Osteocyte (in vitro differentiated cells): ENCODE data around the gene SCIN. TPM values are rescaled to one million over a fixed set of nuclear protein-coding genes. Genes with fewer than 3 reads are reported as not detected.
"Not testable (repeated sequence)": the region's sequence is repeated elsewhere in the genome, so short reads cannot be mapped to it uniquely, and the experiment has no call there.

ENCODE experiments used
- DNase-seq: peaks from one replicate; pipeline ENCODE4 v3.0.0; 2021; ENCODE audit warnings: mixed read lengths; ENCODE audit not compliant: unreplicated experiment; ENCODE audit errors: extremely low spot score
- H3K27ac Mint-ChIP-seq: one replicate; pipeline ENCODE4 v1.8.0; 2021; ENCODE audit warnings: mild to moderate bottlenecking, mixed read lengths; ENCODE audit not compliant: unreplicated experiment
- H3K27me3 Mint-ChIP-seq: one replicate; pipeline ENCODE4 v1.8.0; 2021; ENCODE audit warnings: mixed read lengths; ENCODE audit not compliant: unreplicated experiment
- H3K36me3 Mint-ChIP-seq: one replicate; pipeline ENCODE4 v1.8.0; 2021; ENCODE audit warnings: mixed read lengths; ENCODE audit not compliant: unreplicated experiment
- H3K4me1 Mint-ChIP-seq: one replicate; pipeline ENCODE4 v1.8.0; 2021; ENCODE audit warnings: mixed read lengths; ENCODE audit not compliant: unreplicated experiment
- H3K4me3 Mint-ChIP-seq: one replicate; pipeline ENCODE4 v1.8.0; 2021; ENCODE audit warnings: mild to moderate bottlenecking, moderate library complexity, mixed read lengths; ENCODE audit not compliant: unreplicated experiment
- H3K9me3 Mint-ChIP-seq: one replicate; pipeline ENCODE4 v1.8.0; 2021; ENCODE audit warnings: mixed read lengths; ENCODE audit not compliant: unreplicated experiment
- CTCF ChIP-seq: fragments of 200-600 bp; sonication (generic); IDR thresholded peaks from 2 replicates; pipeline ENCODE4 v1.5.0; 2021; ENCODE audit warnings: antibody characterized with exemption, mild to moderate bottlenecking, moderate library complexity
- total RNA-seq: library from RNA; stranded (reverse); gene quantifications from 2 replicates; pipeline ENCODE4 v1.2.1, GENCODE V29; 2021

SCIN gene
- total RNA-seq, 1 donor from 2014 or later = 1.6 TPM

- peak overlapping the region; percentile 93 for H3K27ac Mint-ChIP-seq
- H3K36me3 Mint-ChIP-seq = peaks cover 2% of the 10 kb centered on the region
- H3K4me3 Mint-ChIP-seq = peak overlapping the region; percentile 96
- no peaks in the 10 kb centered on the region for H3K9me3 Mint-ChIP-seq
- H3K4me1 Mint-ChIP-seq = peaks cover 39% of the 10 kb centered on the region
- H3K27me3 Mint-ChIP-seq = no peaks in the 10 kb centered on the region
- peak; percentile 93 for TF ChIP-seq CTCF
- DNase-seq = peak; percentile 98
These were observed 115.8 kb downstream of the SCIN start for GRCh38 chr7:12686234-12686890.

- Mint-ChIP-seq H3K27me3 (no peaks in the 10 kb centered on the region), H3K4me3 (peak within 1 kb of the TSS; percentile 96), H3K9me3 (no peaks in the 10 kb centered on the region), H3K4me1 (peaks cover 39% of the 10 kb centered on the region), H3K27ac (peak within 1 kb of the TSS; percentile 93), H3K36me3 (peaks cover 2% of the 10 kb centered on the region)
- TF ChIP-seq CTCF = peak; percentile 55
- peak; percentile 98 for DNase-seq
These were observed 116.6 kb downstream of the SCIN start, which contains the start of gene ARL4A for GRCh38 chr7:12686891-12687717. TSS of gene ARL4A (plus strand) at chr7:12687633. CDS start at chr7:12688255, 622 bp downstream.

GRCh38 chr7:12687718-12688171 lies 117.2 kb downstream of the SCIN start:
- no peak for DNase-seq
- H3K36me3 Mint-ChIP-seq = peaks cover 2% of the 10 kb centered on the region
- no peaks in the 10 kb centered on the region for H3K27me3 Mint-ChIP-seq
- no peak for TF ChIP-seq CTCF
- peaks cover 39% of the 10 kb centered on the region for H3K4me1 Mint-ChIP-seq
- H3K4me3 Mint-ChIP-seq = peak overlapping the region; percentile 96
- no peaks in the 10 kb centered on the region for H3K9me3 Mint-ChIP-seq
- peak overlapping the region; percentile 63 for H3K27ac Mint-ChIP-seq

- not testable (repeated sequence) for H3K27ac Mint-ChIP-seq, H3K27me3 Mint-ChIP-seq, H3K36me3 Mint-ChIP-seq, H3K9me3 Mint-ChIP-seq, DNase-seq
- Mint-ChIP-seq H3K4me1 (peaks cover 39% of the 10 kb centered on the region), H3K4me3 (peak overlapping the region; percentile 96)
These were observed 118.1 kb downstream of the SCIN start for GRCh38 chr7:12688485-12689170.

GRCh38 chr7:12689451-12689850 lies 118.9 kb downstream of the SCIN start:
- peak overlapping the region; percentile 38 for H3K4me3 Mint-ChIP-seq
- no peak for TF ChIP-seq CTCF
- H3K9me3 Mint-ChIP-seq = no peaks in the 10 kb centered on the region
- peaks cover 34% of the 10 kb centered on the region for H3K4me1 Mint-ChIP-seq
- peaks cover 2% of the 10 kb centered on the region for H3K36me3 Mint-ChIP-seq
- H3K27ac Mint-ChIP-seq = no peak overlapping the region
- no peaks in the 10 kb centered on the region for H3K27me3 Mint-ChIP-seq
- DNase-seq = no peak
